NCI-H2227 (cell line): ENCODE data around the gene ZNF611.
"Not testable (repeated sequence)": the region's sequence is repeated elsewhere in the genome, so short reads cannot be mapped to it uniquely, and the experiment has no call there.

Experiments used
- DNase-seq: peaks from one replicate; lab custom pipeline; 2025; ENCODE audit not compliant: unreplicated experiment; lab: John Stamatoyannopoulos, UW

ZNF611 gene

GRCh38 chr19:52734893-52735661, at the start of gene ZNF611:
ZNF611 (minus strand) TSS chr19:52735044; CDS start chr19:52715894, 19,150 bp downstream.
- DNase-seq, result peak; percentile 90

- not testable (repeated sequence) for DNase-seq
These were observed 48.0 kb upstream of the ZNF611 start for GRCh38 chr19:52782864-52783263.

- DNase-seq, result no peak
These were observed 44.0 kb upstream of the ZNF611 start for GRCh38 chr19:52778811-52779210.

DNA sequence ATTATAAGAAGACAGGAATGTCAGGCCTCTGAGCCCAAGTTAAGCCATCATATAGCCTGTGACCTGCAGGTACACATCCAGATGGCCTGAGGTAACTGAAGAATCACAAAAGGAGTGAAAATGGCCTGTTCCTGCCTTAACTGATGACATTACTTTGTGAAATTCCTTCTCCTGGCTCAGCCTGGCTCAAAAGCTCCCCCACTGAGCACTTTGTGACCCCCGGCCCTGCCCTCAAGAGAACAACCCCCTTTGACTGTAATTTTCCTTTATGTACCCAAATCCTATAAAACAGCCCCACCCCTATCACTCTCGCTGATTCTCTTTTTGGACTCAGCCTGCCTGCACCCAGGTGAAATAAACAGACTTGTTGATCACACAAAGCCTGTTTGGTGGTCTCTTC, 21.6 kb upstream of the ZNF611 start:
- DNase-seq, result not testable (repeated sequence)

GRCh38 chr19:52749780-52750179, 14.9 kb upstream of the ZNF611 start:
- no peak for DNase-seq

DNA sequence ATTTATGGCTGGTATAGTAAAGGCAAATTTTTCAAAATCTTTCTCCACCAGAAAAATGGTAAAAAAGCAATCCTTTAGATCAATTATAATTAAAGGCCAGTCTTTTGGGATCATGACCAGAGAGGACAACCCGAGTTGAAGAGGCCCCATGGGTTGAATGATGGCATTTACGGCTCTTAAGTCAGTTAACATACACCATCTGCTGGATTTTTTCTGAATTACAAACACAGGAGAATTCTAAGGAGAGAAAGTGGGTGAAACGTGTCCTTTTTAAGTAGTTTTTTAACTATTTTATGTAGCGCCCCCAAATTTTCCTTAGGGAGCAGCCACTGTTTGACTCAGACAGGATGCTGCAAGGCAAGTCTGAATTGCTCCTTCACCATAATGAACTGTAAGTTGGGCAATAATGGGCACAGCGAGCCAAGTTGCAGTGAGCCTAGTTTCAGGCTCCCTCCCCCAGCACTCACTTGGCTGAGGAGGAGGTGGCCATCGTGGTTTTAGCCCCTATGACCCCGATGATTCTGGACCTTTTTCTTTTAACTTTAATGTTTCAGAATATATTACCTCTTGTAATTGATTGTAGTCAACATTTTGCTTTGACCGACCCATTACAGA, 13.6 kb upstream of the ZNF611 start:
- DNase-seq, result peak; percentile 8

DNA sequence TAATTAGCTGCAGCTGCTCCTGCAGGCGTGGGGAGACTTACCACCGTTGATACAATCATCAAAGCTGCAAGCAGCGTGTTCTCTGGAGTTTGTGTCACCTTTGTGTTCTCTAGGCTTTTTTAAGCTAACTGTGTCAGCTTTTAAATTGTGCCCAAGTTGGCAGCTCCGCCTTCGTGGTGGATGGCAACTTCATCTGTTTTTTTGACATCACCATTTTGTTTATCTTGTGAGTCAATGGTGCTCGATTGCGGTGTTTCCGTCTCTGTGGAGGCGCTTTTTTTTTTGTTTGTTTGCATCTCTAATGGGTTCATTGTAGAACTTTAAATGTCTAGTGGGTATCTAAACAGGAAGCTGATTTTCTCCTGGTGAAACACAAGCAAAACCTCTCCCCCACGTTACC, 11.1 kb upstream of the ZNF611 start:
- DNase-seq, result not testable (repeated sequence)

- no peak for DNase-seq
These were observed 8.2 kb upstream of the ZNF611 start for GRCh38 chr19:52743091-52743490.

DNA sequence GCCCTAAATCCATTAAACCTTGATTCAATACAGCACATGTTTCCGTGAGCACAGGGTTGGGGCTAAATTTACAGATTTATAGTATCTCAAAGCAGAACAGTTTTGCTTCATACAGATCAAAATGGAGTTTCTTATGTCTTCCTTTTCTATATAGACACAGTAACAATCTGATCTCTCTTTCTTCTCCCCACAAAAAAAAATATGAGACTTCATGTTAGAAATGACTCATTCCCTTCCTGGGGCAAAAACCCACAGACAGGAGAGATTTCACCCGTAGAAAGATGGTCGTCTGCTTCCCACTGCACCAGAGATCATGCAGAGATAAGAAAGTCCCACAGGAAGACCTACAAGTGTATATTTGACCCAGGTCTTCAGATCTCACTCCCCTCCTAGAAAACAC, 7.7 kb upstream of the ZNF611 start:
- no peak for DNase-seq

- no peak for DNase-seq
These were observed 7.2 kb upstream of the ZNF611 start for GRCh38 chr19:52741951-52742485.

DNA sequence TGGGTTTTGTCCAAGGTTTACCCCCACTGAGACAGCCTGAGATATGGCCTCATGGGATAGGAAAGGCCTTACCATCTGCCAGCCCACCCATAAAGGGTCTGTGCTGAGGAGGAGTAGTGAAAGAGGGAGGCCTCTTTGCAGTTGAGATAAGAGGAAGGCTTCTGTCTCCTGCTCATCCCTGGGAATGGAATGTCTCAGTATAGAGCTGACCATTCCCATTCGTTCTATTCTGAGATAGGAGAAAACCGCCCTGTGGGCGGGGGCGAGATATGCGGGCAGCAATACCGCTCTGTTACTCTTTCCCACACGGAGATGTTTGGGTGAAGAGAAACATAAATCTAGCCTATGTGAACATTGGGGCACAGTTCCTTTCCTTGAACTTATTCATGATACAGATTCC, 6.5 kb upstream of the ZNF611 start:
- not testable (repeated sequence) for DNase-seq

- no peak for DNase-seq
These were observed 4.7 kb upstream of the ZNF611 start for GRCh38 chr19:52739576-52739975.

DNA sequence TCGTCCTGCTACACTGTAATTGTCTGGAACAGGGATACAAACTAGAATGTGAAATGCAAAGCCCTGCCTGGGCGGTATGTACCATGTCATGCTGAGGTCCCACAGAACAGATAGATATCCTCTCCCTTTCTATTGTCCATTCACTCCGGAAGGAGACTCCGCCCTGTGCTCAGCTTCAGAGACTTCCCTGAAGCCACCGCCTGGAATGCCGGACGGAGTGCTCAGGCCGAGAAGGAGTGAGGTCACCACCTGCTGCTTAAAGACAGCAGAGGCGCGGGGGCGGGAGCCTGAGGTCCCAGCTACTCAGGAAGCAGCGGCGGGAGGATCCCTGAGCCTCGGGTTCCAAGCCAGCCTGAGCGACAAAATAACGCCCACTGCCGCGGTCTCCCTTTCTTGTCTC, 890 bp upstream of the ZNF611 start:
- DNase-seq, result no peak

DNA sequence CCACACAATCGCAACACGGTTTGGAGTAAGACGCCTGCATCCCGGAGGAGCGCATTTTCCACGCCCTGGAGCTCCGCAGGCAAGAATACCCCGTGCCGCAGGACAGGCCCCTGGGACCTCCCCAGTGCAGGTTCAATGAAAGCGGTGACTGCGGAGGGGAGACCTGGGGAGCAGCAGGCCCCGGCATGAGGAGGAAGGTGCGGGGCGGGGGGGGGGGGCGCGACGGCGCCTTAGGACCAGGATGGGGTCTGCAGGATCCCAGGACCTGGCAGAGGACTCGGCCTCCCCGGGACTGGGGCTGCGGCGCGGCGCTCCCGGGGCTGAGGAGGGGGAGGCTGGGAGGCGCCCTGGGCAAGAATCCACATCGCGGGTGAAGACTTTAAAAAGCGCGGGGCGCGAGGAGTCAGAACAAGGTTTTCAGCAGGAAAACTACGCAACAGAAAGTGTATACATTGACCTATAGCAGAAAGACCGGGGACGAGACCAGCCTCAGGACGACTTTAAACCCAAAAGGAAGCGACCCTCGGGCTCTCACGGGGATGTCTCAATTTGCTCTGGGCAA, 432 bp downstream of the ZNF611 start:
- peak; percentile 31 for DNase-seq

DNA sequence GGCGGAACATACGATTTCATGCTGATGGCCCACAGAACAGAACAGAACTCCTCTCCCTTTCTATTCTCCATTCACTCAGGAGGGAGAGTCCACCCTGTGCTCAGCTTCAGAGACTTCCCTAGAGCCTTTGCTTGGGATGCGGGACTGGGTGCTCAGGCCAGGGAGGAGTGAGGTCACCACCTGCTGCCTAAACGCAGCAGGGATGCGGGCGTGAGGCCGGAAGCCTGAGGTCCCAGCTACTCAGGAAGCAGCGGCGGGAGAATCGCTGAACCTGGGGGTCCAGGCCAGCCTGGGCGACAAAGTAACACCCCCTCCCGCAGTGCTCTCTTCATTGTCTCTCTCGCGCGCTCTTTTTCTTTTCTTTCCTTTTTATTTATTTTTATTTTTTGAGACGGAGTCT, 8.8 kb downstream of the ZNF611 start:
- DNase-seq, result not testable (repeated sequence)

GRCh38 chr19:52725528-52725961, 9.3 kb downstream of the ZNF611 start:
- DNase-seq, result no peak

DNA sequence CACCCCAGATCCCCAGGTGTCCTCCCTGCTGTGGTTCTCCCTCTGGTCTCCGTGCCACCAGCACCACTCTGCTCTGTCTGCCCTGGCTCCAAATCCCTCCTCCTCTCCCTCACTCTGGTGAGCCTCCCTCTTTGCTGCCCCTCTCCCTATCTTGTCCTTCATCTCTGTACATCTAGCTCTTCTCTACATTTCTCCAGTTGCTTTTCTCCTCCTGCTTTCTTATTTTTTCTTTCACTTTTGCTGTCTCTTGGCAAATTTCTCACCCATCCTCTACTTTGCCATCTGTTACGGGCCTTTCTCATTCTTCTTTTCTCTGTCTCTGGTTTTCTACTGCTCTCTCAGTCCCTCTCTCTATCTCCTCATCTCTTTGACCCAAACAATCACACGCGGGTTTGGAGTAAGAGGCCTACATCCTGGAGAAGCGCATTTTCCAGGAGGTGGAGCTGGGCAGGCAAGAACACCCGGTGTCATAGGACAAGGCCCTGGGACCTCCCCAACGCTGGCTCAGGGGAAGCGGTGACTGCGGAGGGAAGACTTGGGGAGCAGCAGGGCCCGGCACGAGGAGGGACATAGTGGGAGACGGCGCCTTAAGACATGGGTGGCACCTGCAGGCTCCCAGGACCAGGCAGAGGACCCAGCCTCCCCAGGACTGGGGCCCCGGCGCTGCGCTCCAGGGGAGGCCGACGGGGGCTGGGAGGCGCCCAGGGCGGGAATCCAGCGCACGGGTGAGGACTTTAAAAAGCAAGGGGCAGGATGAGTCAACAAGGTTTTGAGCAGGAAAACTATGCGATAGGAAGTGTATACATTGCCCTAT, 9.9 kb downstream of the ZNF611 start:
- no peak for DNase-seq

DNA sequence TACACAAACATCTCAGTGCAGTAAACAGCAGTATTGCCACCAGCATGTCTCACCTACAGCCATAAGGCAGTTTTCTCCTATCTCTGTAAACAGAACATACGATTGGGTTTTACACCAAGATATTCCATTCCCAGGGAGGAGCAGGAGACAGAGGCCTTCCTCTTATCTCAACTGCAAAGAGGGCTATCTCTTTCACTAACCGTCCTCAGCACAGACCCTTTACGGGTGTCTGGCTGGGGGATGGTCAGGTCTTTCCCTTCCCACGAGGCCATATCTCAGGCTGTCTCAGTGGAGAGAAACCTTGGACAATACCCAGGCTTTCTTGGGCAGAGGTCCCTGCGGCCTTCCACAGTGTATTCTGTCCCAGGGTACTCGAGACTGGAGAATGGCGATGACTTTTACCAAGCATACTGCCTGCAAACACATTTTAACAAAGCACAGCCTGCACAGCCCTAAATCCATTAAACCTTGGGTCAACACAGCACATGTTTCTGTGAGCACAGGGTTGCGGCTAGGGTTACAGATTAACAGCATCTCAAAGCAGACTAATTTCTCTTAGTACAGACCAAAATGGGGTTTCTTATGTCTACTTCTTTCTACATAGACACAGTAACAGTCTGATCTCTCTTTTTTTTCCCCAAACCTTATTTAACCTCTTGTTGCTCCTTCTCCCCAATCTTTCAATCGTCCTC, 10.8 kb downstream of the ZNF611 start:
- not testable (repeated sequence) for DNase-seq

GRCh38 chr19:52722062-52723003, 12.5 kb downstream of the ZNF611 start:
- DNase-seq, result no peak
